Prostate gland (tissue), 2 donors: ENCODE measurements around the gene CEBPE.

ENCODE experiments used
- CTCF ChIP-seq, 4 experiments: fragments of 200-600 bp in 2 of 4; fragments of 450-650 bp in 2 of 4; sonication (generic) in 2 of 4; IDR thresholded peaks; 1 replicate in 3 of 4; 2 replicates in 1 of 4; pipeline ENCODE4 v1.5.1; 2016 to 2019; ENCODE audit warnings: antibody characterized with exemption in 4 of 4, mild to moderate bottlenecking in 2 of 4, moderate library complexity in 2 of 4
- POLR2A ChIP-seq: fragments of 450-650 bp; IDR thresholded peaks from one replicate; pipeline ENCODE4 v1.6.1; 2016; ENCODE audit warnings: antibody characterized with exemption, mild to moderate bottlenecking

GRCh38 chr14:23146980-23147379 lies 27.9 kb upstream of the CEBPE start:
- TF ChIP-seq CTCF (IDR thresholded peaks at IDR 0.05) (no peak), POLR2A (no peak)
